HG03558 (cell line): ENCODE results near the gene TTC27.
"Not testable (repeated sequence)": the region's sequence is repeated elsewhere in the genome, so short reads cannot be mapped to it uniquely, and the experiment has no call there.

ENCODE experiments used
- ATAC-seq: cut with Tn5 transposase; IDR thresholded peaks from one replicate; pipeline ENCODE4 v1.9.1; 2021; ENCODE audit warnings: moderate number of reproducible peaks; ENCODE audit not compliant: unreplicated experiment; ENCODE audit errors: extremely low read depth

The TTC27 gene

GRCh38 chr2:32841931-32842898, 214.4 kb downstream of the TTC27 start:
- no peak for ATAC-seq

GRCh38 chr2:32843699-32844098, 215.8 kb downstream of the TTC27 start:
- ATAC-seq = no peak

GRCh38 chr2:32844253-32844652, 216.4 kb downstream of the TTC27 start:
- no peak for ATAC-seq

DNA sequence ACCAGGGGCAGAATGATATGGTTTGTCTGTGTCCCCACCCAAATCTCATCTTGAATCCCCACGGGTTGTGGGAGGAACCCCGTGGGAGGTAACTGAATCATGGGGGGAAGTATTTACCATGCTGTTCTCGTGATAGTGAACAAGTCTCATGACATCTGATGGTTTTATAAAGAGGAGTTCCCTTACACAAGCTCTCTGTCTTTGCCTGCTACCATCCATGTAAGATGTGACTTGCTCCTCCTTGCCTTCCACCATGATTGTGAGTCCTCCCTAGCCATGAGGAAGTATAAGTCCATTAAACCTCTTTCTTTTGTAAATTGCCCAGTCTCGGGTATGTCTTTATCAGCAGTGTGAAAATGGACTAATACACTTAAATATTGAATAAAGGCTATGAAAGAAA, 218.4 kb downstream of the TTC27 start:
- ATAC-seq = not testable (repeated sequence)

DNA sequence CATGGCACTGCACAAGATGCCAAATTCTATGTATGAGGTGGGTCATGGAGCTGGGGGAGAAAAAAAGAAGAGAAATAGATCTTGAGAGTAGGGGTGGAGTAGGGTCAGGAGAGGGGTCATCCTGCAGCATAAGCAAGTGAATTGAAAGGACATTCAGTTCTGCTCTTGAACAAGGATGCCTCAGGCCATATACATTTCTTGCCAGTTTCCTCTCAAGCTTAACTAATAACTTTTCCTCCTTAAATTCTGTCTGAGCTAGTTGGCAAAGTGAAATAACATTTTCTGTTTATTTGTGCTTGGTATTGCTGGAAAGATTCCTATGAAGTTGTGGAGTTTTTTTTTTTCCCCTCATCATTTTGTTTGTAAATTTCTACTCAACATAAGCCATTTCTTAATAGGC, 219.9 kb downstream of the TTC27 start:
- ATAC-seq = no peak

GRCh38 chr2:32849456-32850194, 221.8 kb downstream of the TTC27 start:
- no peak for ATAC-seq

- no peak for ATAC-seq
Observed at GRCh38 chr2:32851777-32852439, 224.1 kb downstream of the TTC27 start.

- ATAC-seq = no peak
Observed at GRCh38 chr2:32852856-32853255, 225.0 kb downstream of the TTC27 start.

GRCh38 chr2:32856891-32857290, 229.0 kb downstream of the TTC27 start:
- no peak for ATAC-seq

- ATAC-seq = no peak
Observed at GRCh38 chr2:32858713-32859112, 230.9 kb downstream of the TTC27 start.

GRCh38 chr2:32860385-32860784, 232.5 kb downstream of the TTC27 start:
- no peak for ATAC-seq

DNA sequence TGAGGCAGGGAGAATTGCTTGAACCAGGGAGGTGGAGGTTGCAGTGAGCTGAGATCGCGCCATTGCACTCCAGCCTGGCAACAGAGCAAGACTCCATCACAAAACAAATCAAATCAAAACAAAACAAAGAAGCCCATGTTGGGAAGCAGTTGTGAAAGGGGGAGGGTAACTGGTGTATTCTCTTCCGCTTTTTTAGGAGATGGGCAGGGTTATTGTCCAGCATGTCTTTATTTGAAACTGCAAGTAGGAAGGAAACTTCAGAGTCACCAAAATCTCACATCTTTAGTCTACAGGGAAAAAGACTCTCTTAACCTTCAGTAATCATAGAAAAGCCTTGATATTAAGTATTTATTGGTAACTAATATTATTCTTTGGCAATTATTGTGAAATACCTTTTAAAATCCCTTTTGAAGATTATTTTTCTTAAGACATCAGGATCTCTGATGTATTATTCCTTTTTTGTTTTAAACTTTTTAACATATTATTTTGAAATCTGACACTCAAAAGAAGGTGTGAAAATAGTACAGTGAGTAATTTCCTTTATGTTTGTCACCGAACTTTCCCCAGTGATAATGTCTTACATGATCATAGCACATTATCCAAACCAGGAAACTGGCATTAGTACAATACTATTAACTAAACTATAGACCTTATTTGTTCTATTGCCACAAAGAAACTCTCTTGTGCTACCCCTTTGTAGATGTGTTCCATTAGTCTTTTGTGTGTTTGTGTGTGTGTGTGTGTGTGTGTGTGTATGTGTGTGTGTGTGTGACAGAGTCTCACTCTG, 234.6 kb downstream of the TTC27 start:
- no peak for ATAC-seq

- ATAC-seq = no peak
Observed at GRCh38 chr2:32863326-32863725, 235.5 kb downstream of the TTC27 start.

GRCh38 chr2:32863803-32864202, 236.0 kb downstream of the TTC27 start:
- no peak for ATAC-seq

DNA sequence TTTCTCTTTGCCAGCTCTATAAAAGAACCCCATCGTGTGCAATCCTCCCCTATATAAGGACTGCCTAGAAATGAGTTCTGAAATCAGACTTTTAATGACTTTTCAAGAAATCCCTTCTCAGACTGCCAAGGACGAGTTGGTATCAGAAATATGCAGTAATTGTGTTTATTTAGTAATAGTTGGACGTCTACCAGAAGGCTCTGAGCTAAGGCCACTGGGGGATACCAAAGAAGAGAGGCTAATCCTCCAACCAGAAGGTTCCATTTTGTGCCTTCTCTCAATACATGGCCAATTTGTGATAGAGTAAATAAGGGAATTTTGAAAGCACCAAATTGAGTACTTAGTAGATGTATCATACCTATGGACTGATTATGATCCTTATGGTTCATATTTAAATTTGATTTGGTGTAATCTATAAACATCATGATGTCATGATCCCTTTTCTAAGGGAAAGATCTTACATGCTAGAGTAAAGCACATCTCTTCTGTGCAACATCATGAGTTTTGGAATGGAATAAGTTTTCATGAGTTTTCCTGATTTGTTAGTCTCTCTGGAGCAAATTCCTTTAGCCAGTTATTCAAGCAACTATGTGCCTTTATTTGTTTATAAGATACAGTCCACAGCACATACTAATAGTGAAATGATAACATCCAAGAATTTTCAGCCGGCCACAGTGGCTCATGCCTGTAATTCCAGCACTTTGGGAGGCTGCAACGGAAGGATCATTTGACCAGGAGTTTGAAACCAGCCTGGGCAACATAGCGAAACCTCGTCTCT, 236.7 kb downstream of the TTC27 start:
- no peak for ATAC-seq

DNA sequence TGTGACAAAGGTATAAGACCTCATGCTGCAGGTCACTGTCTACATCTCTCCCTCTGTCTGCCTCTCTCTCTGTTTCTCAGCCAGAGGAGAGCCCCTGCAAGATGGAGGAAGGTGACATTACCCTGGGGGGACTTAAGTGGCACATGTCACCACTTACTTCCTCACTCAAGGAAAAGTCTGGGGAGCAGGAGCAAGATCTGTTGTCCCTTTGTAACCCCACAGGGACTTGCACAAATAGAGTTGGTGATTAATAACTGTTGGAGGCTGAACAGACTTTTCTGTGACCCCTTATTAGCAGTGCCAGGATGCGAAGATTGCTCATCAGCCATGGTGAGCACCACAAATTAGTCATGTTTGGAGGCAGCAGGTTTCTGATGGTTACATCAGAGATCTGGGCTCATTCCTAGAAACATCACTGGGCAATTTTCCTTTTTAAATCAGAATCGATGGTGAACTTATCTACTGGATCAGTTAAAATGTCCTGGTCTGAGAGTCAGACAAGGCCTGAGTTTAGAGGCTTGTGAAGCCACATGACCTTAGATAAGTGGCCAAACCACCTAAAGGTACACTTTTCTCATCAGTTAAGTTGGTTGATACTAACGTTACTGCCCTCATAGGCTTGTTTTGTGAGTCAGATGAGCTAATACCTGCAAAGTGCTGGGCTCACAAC, 237.7 kb downstream of the TTC27 start:
- no peak for ATAC-seq

DNA sequence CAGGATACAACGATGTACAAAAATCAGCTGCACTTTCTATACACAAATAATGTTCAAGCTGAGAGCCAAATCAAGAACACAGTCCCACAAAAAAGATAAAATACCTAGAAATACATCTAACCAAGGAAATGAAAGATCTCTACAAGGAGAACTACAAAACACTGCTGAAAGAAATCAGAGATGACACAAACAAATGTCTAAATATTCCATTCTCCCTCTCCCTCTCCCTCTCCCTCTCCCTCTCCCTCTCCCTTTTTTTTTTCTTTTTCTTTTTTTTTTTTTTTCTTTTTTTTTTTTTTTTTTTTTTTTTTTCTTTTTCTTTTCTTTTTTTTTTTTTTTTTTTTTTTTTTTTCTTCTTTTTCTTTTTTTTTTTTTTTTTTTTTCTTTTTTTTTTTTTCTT, 238.6 kb downstream of the TTC27 start:
- ATAC-seq = not testable (repeated sequence)
